IMR-90 (cell line): ENCODE measurements around the gene AP5B1. TPM values are rescaled to one million over a fixed set of nuclear protein-coding genes. Genes with fewer than 3 reads are reported as not detected.

ENCODE experiments used
- ATAC-seq: fragments of 200-7000 bp; cut with Tn5 transposase; 2 replicates; pipeline ENCODE4 v1.9.1; 2020; ENCODE audit warnings: low read depth, mild to moderate bottlenecking, moderate library complexity
- BruUV-seq: library from RNA; stranded (reverse); fragments of 400-500 nt; replicated peaks from 2 replicates; lab custom pipeline; 2021; lab: Mats Ljungman, UMichigan
- CTCF ChIA-PET: fragments of 300-600 bp; formaldehyde crosslinking; extraction: SDS; loops from one replicate; lab custom pipeline; 2021; ENCODE audit warnings: antibody characterized with exemption; lab: Yijun Ruan, JAX
- POLR2A ChIA-PET: fragments of 300-600 bp; sonication (Branson Sonifier 250); formaldehyde crosslinking; loops from one replicate; lab custom pipeline; 2022; ENCODE audit warnings: antibody characterized with exemption; ENCODE audit not compliant: unreplicated experiment; lab: Charles Lee
- DNase-seq: peaks from one replicate; pipeline ENCODE4 v3.0.0; 2013
- H2AFZ ChIP-seq: replicated peaks from 2 replicates; pipeline ENCODE3; 2013; ENCODE audit warnings: low read length, mild to moderate bottlenecking; ENCODE audit not compliant: poor library complexity
- H2AK5ac ChIP-seq: 2 replicates; pipeline ENCODE4 v1.6.1; 2013; ENCODE audit warnings: low read depth, low read length, inconsistent platforms
- H2AK9ac ChIP-seq: replicated peaks from 2 replicates; pipeline ENCODE3; 2013; ENCODE audit warnings: mild to moderate bottlenecking, low read depth, low read length, moderate library complexity; ENCODE audit not compliant: poor library complexity
- H2BK120ac ChIP-seq: 2 replicates; pipeline ENCODE4 v1.6.1; 2013; ENCODE audit warnings: low read depth, low read length, inconsistent platforms
- H2BK15ac ChIP-seq: 3 replicates; pipeline ENCODE4 v1.6.1; 2013; ENCODE audit warnings: low read depth, low read length, inconsistent platforms
- H2BK20ac ChIP-seq: 2 replicates; pipeline ENCODE4 v1.6.1; 2013; ENCODE audit warnings: low read depth, mild to moderate bottlenecking, inconsistent platforms, low read length, moderate library complexity
- H2BK5ac ChIP-seq: 2 replicates; pipeline ENCODE4 v1.6.1; 2013; ENCODE audit warnings: mild to moderate bottlenecking, low read depth, low read length, inconsistent platforms; ENCODE audit not compliant: poor library complexity, severe bottlenecking
- H3K14ac ChIP-seq: replicated peaks from 2 replicates; pipeline ENCODE4 v1.6.1; 2013; ENCODE audit warnings: low read depth, low read length, inconsistent platforms
- H3K18ac ChIP-seq: 2 replicates; pipeline ENCODE4 v1.6.1; 2013; ENCODE audit warnings: low read depth, low read length, control low read depth
- H3K23ac ChIP-seq: 2 replicates; pipeline ENCODE4 v1.6.1; 2013; ENCODE audit warnings: low read depth, low read length, inconsistent platforms
- H3K27ac ChIP-seq: 2 replicates; pipeline ENCODE4 v1.5.1; 2013; ENCODE audit warnings: mild to moderate bottlenecking, control low read depth, low read length; ENCODE audit not compliant: insufficient read depth
- H3K27me3 ChIP-seq: 2 replicates; pipeline ENCODE4 v1.6.1; 2013; ENCODE audit warnings: low read length; ENCODE audit not compliant: control insufficient read depth, insufficient read depth
- H3K36me3 ChIP-seq: 2 replicates; pipeline ENCODE4 v1.6.1; 2013; ENCODE audit warnings: low read length, mixed read lengths; ENCODE audit not compliant: control insufficient read depth, insufficient read depth
- H3K4ac ChIP-seq: 2 replicates; pipeline ENCODE4 v1.6.1; 2013; ENCODE audit warnings: low read depth, low read length, inconsistent platforms
- H3K4me1 ChIP-seq: 2 replicates; pipeline ENCODE4 v1.6.1; 2013; ENCODE audit warnings: low read length, mixed read lengths; ENCODE audit not compliant: control insufficient read depth, insufficient read depth
- H3K4me2 ChIP-seq: 2 replicates; pipeline ENCODE4 v1.6.1; 2013; ENCODE audit warnings: low read depth, mild to moderate bottlenecking, control low read depth, low read length, moderate library complexity
- H3K4me3 ChIP-seq: 2 replicates; pipeline ENCODE4 v1.5.1; 2013; ENCODE audit warnings: low read depth, mild to moderate bottlenecking, control low read depth, low read length, moderate library complexity; ENCODE audit not compliant: insufficient read depth
- H3K56ac ChIP-seq: 2 replicates; pipeline ENCODE4 v1.6.1; 2013; ENCODE audit warnings: low read length, inconsistent platforms; ENCODE audit not compliant: insufficient read depth; ENCODE audit errors: extremely low read depth
- H3K79me1 ChIP-seq, 2 experiments: 2 replicates each; pipeline ENCODE4 v1.6.1; 2013; ENCODE audit warnings: low read length in 2 of 2, inconsistent platforms in 1 of 2, low read depth in 1 of 2
- H3K9ac ChIP-seq: 2 replicates; pipeline ENCODE4 v1.6.1; 2013; ENCODE audit warnings: low read depth, low read length, control low read depth
- H3K9me1 ChIP-seq: 2 replicates; pipeline ENCODE4 v1.6.1; 2013; ENCODE audit warnings: low read length, inconsistent platforms; ENCODE audit not compliant: insufficient read depth
- H3K9me3 ChIP-seq: 2 replicates; pipeline ENCODE4 v1.6.1; 2013; ENCODE audit warnings: low read length; ENCODE audit not compliant: control insufficient read depth, insufficient read depth
- H4K20me1 ChIP-seq: 2 replicates; pipeline ENCODE4 v1.6.1; 2013; ENCODE audit warnings: low read length, inconsistent platforms; ENCODE audit not compliant: insufficient read depth
- H4K5ac ChIP-seq: 2 replicates; pipeline ENCODE4 v1.6.1; 2013; ENCODE audit warnings: mild to moderate bottlenecking, low read depth, low read length, control low read depth
- H4K8ac ChIP-seq, 2 experiments: 2 replicates each; pipeline ENCODE4 v1.6.1; 2013; ENCODE audit warnings: low read depth in 2 of 2, low read length in 2 of 2, control low read depth in 1 of 2, inconsistent platforms in 1 of 2
- H4K91ac ChIP-seq: 2 replicates; pipeline ENCODE4 v1.6.1; 2013; ENCODE audit warnings: low read depth, low read length, inconsistent platforms; ENCODE audit not compliant: insufficient read depth
- BHLHE40 ChIP-seq: fragments of 150-350 bp; IDR thresholded peaks from 2 replicates; pipeline ENCODE4 v1.6.1; 2016; ENCODE audit warnings: mild to moderate bottlenecking, low read depth, low read length
- CEBPB ChIP-seq: IDR thresholded peaks from 2 replicates; pipeline ENCODE4 v1.6.1; 2012; ENCODE audit warnings: low read depth, low read length, improper control_type of control experiment
- CHD1 ChIP-seq: IDR thresholded peaks from 2 replicates; pipeline ENCODE4 v1.6.1; 2012; ENCODE audit warnings: low read depth, low read length, improper control_type of control experiment
- ELK1 ChIP-seq: fragments of 150-350 bp; IDR thresholded peaks from 2 replicates; pipeline ENCODE4 v1.6.1; 2016; ENCODE audit warnings: low read depth, mild to moderate bottlenecking, low read length, moderate library complexity, borderline replicate concordance
- FOS ChIP-seq: fragments of 150-350 bp; IDR thresholded peaks from 2 replicates; pipeline ENCODE4 v1.6.1; 2016; ENCODE audit warnings: low read depth, low read length
- MAFK ChIP-seq: IDR thresholded peaks from 2 replicates; pipeline ENCODE4 v1.6.1; 2012; ENCODE audit warnings: low read depth, low read length, improper control_type of control experiment
- MAZ ChIP-seq: IDR thresholded peaks from 2 replicates; pipeline ENCODE4 v1.6.1; 2012; ENCODE audit warnings: low read depth, mild to moderate bottlenecking, low read length, improper control_type of control experiment, moderate library complexity, borderline replicate concordance
- MXI1 ChIP-seq: IDR thresholded peaks from 2 replicates; pipeline ENCODE4 v1.6.1; 2012; ENCODE audit warnings: low read depth, mild to moderate bottlenecking, low read length, moderate library complexity, borderline replicate concordance
- NFE2L2 ChIP-seq: fragments of 150-350 bp; IDR thresholded peaks from 2 replicates; pipeline ENCODE4 v1.6.1; 2016; ENCODE audit warnings: low read depth, mild to moderate bottlenecking, low read length
- POLR2A ChIP-seq: IDR thresholded peaks from 2 replicates; pipeline ENCODE4 v1.6.1; 2012; ENCODE audit warnings: mild to moderate bottlenecking, low read depth, low read length
- RAD21 ChIP-seq: IDR thresholded peaks from 2 replicates; pipeline ENCODE4 v1.6.1; 2012; ENCODE audit warnings: low read length, improper control_type of control experiment
- RCOR1 ChIP-seq: IDR thresholded peaks from 2 replicates; pipeline ENCODE4 v1.6.1; 2012; ENCODE audit warnings: mild to moderate bottlenecking, low read length, improper control_type of control experiment; ENCODE audit not compliant: insufficient replicate concordance
- RFX5 ChIP-seq: IDR thresholded peaks from 2 replicates; pipeline ENCODE4 v1.8.0; 2012; ENCODE audit warnings: low read depth, mild to moderate bottlenecking, low read length, moderate library complexity
- SMC3 ChIP-seq: fragments of 150-350 bp; IDR thresholded peaks from 2 replicates; pipeline ENCODE4 v1.6.1; 2016; ENCODE audit warnings: low read depth, mild to moderate bottlenecking, antibody characterized with exemption, low read length, moderate library complexity
- WGBS, 2 experiments: methylation state at CpG; one replicate each; pipeline versions ENCODE4 v1.1.5 to v1.1.7; 2013; ENCODE audit warnings: missing lambda C conversion rate in 2 of 2; ENCODE audit not compliant: insufficient read length in 1 of 2; ENCODE audit errors: extremely low coverage in 2 of 2; 5-methylcytosine and 5-hydroxymethylcytosine counted together
- dilution Hi-C: fragments of 300-500 bp; cut with HindIII; formaldehyde crosslinking; loops from one replicate; pipeline ENCODE4 v1.14.3; 2018; ENCODE audit warnings: low sequenced_read_pairs; ENCODE audit not compliant: unreplicated experiment
- in situ Hi-C: fragments of 300-500 bp; cut with MboI; formaldehyde crosslinking; loops from 3 replicates; pipeline ENCODE4 v1.14.3; 2019; ENCODE audit warnings: low sequenced_read_pairs, inconsistent platforms, mixed read lengths
- intact Hi-C: fragments of 100-400 bp; cut with micrococcal nuclease; formaldehyde crosslinking; loops from 2 replicates; pipeline ENCODE4 v1.10.0; 2022
- polyA plus RNA-seq, 3 experiments: library from polyadenylated mRNA; depleted of rRNA; stranded (reverse); fragments of >200 nt; gene quantifications; 2 replicates each; pipeline ENCODE4 v1.2.3, GENCODE V29; 2012; ENCODE audit warnings: low replicate concordance in 1 of 3
- total RNA-seq: library from RNA; depleted of rRNA; stranded (reverse); fragments of >200 nt; gene quantifications from 2 replicates; pipeline ENCODE4 v1.2.3, GENCODE V29; 2012
- TF ChIP-seq, protein P1 (sequence below): conservative IDR thresholded peaks from 2 replicates; pipeline ENCODE4 v1.5.1; 2012; ENCODE audit warnings: mild to moderate bottlenecking, low read depth, low read length, improper control_type of control experiment
- TF ChIP-seq, protein P2 (sequence below): fragments of 150-350 bp; IDR thresholded peaks from 2 replicates; pipeline ENCODE4 v1.6.1; 2017; ENCODE audit warnings: mild to moderate bottlenecking, antibody characterized with exemption, low read length, low read depth

Gene AP5B1
- total and polyA plus RNA-seq, 2 of the 4 experiments (the other 2 are of a cell fraction): 2.5 to 5.0 TPM

- H3K4me3 ChIP-seq: no peak overlapping the region
- no peak overlapping the region for H3K18ac ChIP-seq
- intact Hi-C loops: no loop called here
- no peaks in the 10 kb centered on the region for H3K9me1 ChIP-seq
- H2AK5ac ChIP-seq: no peak overlapping the region
- no peak for ATAC-seq
- no peak overlapping the region for H3K23ac ChIP-seq
- dilution Hi-C loops: no loop called here
- WGBS, 2 experiments: 92% methylated on average over 14 of the region's 29 CpGs; no CpG with 5 or more reads in 1 of the 2 experiments
- POLR2A ChIA-PET: no interaction called here
- H2BK15ac ChIP-seq: no peak overlapping the region
- H2AFZ ChIP-seq: no peak overlapping the region
- no peak overlapping the region for H2AK9ac ChIP-seq
- no peak overlapping the region for H3K9ac ChIP-seq
- H4K5ac ChIP-seq: no peak overlapping the region
- no peak overlapping the region for H3K14ac ChIP-seq
- H2BK20ac ChIP-seq: no peak overlapping the region
- no peaks in the 10 kb centered on the region for H3K79me1 ChIP-seq
- CTCF ChIA-PET: no interaction called here
- no peak overlapping the region for H3K4me2 ChIP-seq
- no peaks in the 10 kb centered on the region for H4K20me1 ChIP-seq
- H4K8ac ChIP-seq: no peak overlapping the region
- H3K4ac ChIP-seq: no peak overlapping the region
- no peak overlapping the region for H2BK120ac ChIP-seq
- no TSS peak for BruUV-seq
- H3K4me1 ChIP-seq: peaks cover 5% of the 10 kb centered on the region; the same call in 1 of the 2 replicates
- in situ Hi-C loops: no loop called here
- H3K27ac ChIP-seq: no peak overlapping the region
- TF ChIP-seq CHD1: no peak
- no peak for TF ChIP-seq RAD21
- no peak for TF ChIP-seq MXI1
- no peak for TF ChIP-seq SMC3
- TF ChIP-seq, protein P1, sequence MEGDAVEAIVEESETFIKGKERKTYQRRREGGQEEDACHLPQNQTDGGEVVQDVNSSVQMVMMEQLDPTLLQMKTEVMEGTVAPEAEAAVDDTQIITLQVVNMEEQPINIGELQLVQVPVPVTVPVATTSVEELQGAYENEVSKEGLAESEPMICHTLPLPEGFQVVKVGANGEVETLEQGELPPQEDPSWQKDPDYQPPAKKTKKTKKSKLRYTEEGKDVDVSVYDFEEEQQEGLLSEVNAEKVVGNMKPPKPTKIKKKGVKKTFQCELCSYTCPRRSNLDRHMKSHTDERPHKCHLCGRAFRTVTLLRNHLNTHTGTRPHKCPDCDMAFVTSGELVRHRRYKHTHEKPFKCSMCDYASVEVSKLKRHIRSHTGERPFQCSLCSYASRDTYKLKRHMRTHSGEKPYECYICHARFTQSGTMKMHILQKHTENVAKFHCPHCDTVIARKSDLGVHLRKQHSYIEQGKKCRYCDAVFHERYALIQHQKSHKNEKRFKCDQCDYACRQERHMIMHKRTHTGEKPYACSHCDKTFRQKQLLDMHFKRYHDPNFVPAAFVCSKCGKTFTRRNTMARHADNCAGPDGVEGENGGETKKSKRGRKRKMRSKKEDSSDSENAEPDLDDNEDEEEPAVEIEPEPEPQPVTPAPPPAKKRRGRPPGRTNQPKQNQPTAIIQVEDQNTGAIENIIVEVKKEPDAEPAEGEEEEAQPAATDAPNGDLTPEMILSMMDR: no peak
- no peak for TF ChIP-seq NFE2L2
- TF ChIP-seq MAZ: no peak
- no peak for TF ChIP-seq RFX5
- TF ChIP-seq, protein P2, sequence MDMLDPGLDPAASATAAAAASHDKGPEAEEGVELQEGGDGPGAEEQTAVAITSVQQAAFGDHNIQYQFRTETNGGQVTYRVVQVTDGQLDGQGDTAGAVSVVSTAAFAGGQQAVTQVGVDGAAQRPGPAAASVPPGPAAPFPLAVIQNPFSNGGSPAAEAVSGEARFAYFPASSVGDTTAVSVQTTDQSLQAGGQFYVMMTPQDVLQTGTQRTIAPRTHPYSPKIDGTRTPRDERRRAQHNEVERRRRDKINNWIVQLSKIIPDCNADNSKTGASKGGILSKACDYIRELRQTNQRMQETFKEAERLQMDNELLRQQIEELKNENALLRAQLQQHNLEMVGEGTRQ: no peak
- TF ChIP-seq BHLHE40: no peak
- no peak for TF ChIP-seq RCOR1
- TF ChIP-seq FOS: no peak
- no peak for TF ChIP-seq CEBPB
- TF ChIP-seq MAFK: no peak
- no peak for TF ChIP-seq ELK1
- TF ChIP-seq POLR2A: no peak
- DNase-seq: no peak
- peaks cover 75% of the 10 kb centered on the region for H3K27me3 ChIP-seq
- H4K91ac ChIP-seq: no peak overlapping the region
- no peaks in the 10 kb centered on the region for H3K36me3 ChIP-seq
- H3K56ac ChIP-seq: no peak overlapping the region
- H3K9me3 ChIP-seq: no peaks in the 10 kb centered on the region
- H2BK5ac ChIP-seq: no peak overlapping the region
Observed at GRCh38 chr11:65793625-65794400, 13.0 kb upstream of the AP5B1 start.
